ENCODE measurements around the gene ADCY5. TPM values are rescaled to one million over a fixed set of nuclear protein-coding genes. Genes with fewer than 3 reads are reported as not detected.

Gene ADCY5
- total RNA-seq, 2 experiments from 2014 or later, result not detected

DNA sequence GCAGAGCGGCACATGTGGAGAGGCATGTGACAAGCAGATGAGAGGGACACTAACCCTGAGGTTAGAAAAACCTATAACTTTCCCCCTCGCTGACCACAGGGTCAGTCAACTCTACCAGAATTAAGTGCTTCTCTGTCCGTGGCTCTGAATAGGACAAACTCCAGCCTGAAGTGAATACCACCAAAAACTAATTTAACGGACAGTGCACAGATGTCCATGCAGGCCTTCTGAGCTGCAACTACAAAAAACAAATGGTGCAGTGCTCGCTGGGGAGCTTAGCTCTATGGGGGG lies 59.3 kb downstream of the ADCY5 start:
- Mint-ChIP-seq H3K27ac (no peak overlapping the region), H3K9me3 (ENCODE audit: low read depth) (no peaks in the 10 kb centered on the region), H3K27me3 (peaks cover 36% of the 10 kb centered on the region), H3K36me3 (no peaks in the 10 kb centered on the region), H3K4me1 (no peaks in the 10 kb centered on the region), H3K4me3 (no peak overlapping the region)
- ATAC-seq (no peak), DNase-seq (no peak)
- CTCF ChIA-PET, result no interaction called here

DNA sequence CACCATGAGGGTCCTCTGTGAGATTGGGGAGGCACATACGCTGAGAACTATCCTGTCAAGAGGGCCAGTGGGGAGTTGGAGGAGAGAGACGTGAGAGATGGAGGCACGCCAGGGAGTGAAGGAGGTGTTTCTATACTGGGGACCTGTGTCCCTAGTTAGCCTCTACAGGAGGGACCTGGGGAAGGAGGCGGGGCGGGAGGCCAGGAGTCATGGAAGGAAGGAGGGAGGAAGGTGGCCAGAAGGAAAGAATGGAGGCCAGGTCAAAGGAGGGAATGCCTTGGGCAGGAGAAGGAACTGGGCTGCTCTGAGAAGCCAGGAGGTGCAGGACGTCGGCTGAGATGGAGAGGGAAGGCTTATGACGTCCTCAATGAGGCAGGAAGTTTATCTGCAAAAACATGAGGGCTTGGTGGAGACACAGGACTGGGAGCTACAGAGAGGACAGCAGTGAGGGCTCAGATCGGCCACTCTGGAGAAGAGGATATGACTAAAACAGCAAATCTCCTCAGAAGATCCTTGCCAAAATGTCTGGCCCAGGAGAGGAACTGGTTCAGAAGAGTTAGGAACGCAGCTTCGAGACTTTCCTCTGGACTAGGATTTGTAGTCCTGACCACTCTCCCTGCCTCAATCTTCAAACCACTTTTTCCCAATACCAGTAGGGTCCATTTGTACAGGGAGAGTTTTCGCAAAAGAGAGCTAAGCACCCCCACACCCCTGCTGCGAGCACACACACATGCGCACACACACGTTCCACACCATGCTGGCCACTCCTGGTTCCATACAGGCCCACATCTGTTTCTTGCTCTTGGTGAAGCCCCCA lies 59.9 kb downstream of the ADCY5 start:
- H3K4me1 Mint-ChIP-seq, result no peaks in the 10 kb centered on the region
- ATAC-seq, result no peak

DNA sequence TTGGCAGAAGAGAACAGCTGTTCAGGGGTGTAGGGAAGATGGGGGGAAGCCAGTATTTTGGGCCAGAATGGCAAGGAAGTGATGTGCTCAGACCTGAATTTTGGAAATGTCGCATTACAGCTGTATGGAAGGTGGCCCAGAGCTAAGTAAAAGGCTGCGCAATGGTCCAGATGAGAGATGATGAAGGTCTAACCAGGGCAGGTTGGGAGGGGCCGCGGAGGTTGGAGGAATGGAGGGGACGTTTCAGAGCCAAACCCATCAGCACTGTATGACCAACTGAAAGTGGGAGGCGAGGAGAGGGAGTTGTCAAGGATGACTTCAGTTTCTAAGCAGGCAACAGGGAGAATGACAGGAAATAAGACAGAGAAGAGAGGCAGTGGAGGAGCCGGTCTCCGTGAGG lies 60.8 kb downstream of the ADCY5 start:
- H3K27me3 Mint-ChIP-seq, result peaks cover 31% of the 10 kb centered on the region
- H3K9me3 Mint-ChIP-seq (ENCODE audit: low read depth), result no peaks in the 10 kb centered on the region
- DNase-seq, result no peak
- H3K4me1 Mint-ChIP-seq, result no peaks in the 10 kb centered on the region
- no peak overlapping the region for H3K4me3 Mint-ChIP-seq
- no peak overlapping the region for H3K27ac Mint-ChIP-seq
- CTCF ChIA-PET, result no interaction called here
- no peaks in the 10 kb centered on the region for H3K36me3 Mint-ChIP-seq
- no peak for ATAC-seq

More for the DNA sequence above, 59.9 kb downstream of the ADCY5 start:
- Mint-ChIP-seq H3K27me3 (peaks cover 31% of the 10 kb centered on the region), H3K27ac (no peak overlapping the region), H3K36me3 (no peaks in the 10 kb centered on the region), H3K4me3 (no peak overlapping the region), H3K9me3 (ENCODE audit: low read depth) (no peaks in the 10 kb centered on the region)
- no peak for DNase-seq
- CTCF ChIA-PET, result no interaction called here

DNA sequence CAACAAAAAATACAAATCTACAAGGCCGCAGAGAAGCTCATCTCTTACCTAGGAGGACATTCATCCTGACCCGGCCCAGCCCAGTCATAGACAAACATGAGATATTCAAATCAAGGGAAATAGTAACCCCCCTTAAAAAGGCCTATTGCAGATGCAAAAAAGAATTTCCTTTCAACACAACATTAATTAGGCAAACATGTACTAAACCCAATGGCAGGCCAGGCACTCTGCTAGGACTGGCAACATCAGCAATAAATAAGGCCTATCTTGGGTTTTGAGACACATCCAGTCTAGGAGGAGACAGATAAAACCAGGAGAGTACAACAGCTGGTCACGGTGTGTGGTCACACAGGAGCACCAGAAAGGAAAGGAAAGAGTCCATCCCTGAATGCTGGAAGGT lies 61.4 kb downstream of the ADCY5 start:
- DNase-seq, result no peak
- CTCF ChIA-PET, result no interaction called here
- H3K4me1 Mint-ChIP-seq, result no peaks in the 10 kb centered on the region
- H3K27me3 Mint-ChIP-seq, result peaks cover 31% of the 10 kb centered on the region
- H3K4me3 Mint-ChIP-seq, result no peak overlapping the region
- no peaks in the 10 kb centered on the region for H3K9me3 Mint-ChIP-seq (ENCODE audit: low read depth)
- ATAC-seq, result no peak
- no peak overlapping the region for H3K27ac Mint-ChIP-seq
- H3K36me3 Mint-ChIP-seq, result no peaks in the 10 kb centered on the region

DNA sequence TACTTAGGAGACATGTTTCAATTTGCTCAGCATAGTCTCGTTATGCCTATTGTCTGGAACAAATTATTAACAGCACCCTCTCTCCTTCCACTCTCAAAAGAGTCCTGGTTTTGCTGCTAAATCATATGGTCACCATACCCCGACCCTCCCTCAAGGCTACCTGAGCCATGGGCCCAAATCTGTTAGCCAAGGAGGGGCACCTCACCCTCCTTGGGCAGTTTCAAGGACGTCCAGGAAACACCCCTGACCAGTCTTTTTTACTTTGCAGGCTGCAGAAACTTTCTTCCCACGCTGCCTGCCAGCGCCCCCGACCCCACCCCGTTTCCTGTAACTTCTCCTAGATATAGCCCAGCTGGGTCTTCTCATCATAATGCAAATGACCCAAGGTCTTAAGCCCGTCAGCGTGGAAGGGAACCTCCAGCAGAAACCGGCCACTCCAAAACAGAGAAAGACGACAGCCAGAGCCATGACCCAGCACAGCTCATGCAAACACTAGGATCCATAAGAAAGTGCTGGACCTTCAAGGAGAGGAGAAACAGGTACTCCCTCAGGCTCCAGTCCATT lies 62.3 kb downstream of the ADCY5 start:
- CTCF ChIA-PET, result no interaction called here
- no peaks in the 10 kb centered on the region for H3K36me3 Mint-ChIP-seq
- DNase-seq (no peak), ATAC-seq (no peak)
- no peaks in the 10 kb centered on the region for H3K9me3 Mint-ChIP-seq (ENCODE audit: low read depth)
- no peak overlapping the region for H3K27ac Mint-ChIP-seq
- no peaks in the 10 kb centered on the region for H3K4me1 Mint-ChIP-seq
- peaks cover 27% of the 10 kb centered on the region for H3K27me3 Mint-ChIP-seq
- no peak overlapping the region for H3K4me3 Mint-ChIP-seq

DNA sequence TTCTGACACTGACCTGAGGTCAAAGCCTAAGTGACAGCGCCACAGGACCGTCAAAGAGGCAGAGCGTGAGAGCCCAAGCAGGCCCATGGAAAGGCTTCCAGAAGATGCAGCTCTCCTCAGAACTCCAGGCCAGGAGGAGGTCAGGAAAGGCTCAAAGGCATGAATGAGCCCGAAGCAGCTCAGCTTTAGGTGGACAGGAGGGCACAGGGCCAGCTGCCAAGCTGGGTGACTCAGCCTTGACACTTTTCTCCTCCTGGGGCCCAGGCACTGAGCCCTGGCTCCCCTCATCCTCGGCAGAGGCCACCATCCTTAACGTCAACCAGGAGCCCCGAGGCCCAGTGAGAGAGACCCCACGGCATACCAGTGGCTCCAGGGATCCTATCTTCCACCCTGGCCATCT lies 62.9 kb downstream of the ADCY5 start:
- no peak for DNase-seq
- Mint-ChIP-seq H3K4me3 (no peak overlapping the region), H3K27ac (no peak overlapping the region), H3K4me1 (no peaks in the 10 kb centered on the region), H3K27me3 (peaks cover 27% of the 10 kb centered on the region), H3K36me3 (no peaks in the 10 kb centered on the region), H3K9me3 (ENCODE audit: low read depth) (no peaks in the 10 kb centered on the region)
- CTCF ChIA-PET, result no interaction called here
- no peak for ATAC-seq

DNA sequence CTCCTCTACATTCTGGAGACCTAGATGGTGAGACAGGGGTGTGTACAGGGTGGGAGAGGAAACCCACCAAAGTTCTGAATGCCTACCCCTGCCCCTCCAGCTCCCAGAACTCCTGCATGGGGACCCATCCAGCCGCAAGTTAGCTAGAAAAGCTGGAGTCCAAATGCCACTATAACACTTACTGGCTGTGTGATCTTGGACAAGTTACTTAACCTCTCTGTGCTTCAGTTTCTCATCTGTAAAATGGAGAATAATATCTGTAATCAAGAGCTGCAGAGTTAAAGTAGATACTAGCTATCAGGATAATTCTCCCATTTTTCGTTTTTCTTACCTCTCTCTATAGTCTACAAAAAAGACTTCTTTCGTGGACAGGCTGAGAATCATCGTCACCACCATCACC lies 63.4 kb downstream of the ADCY5 start:
- no peak for ATAC-seq
- Mint-ChIP-seq H3K4me1 (no peaks in the 10 kb centered on the region), H3K4me3 (no peak overlapping the region), H3K27ac (no peak overlapping the region), H3K36me3 (no peaks in the 10 kb centered on the region), H3K27me3 (peaks cover 27% of the 10 kb centered on the region), H3K9me3 (ENCODE audit: low read depth) (no peaks in the 10 kb centered on the region)
- DNase-seq, result no peak
- CTCF ChIA-PET, result no interaction called here

DNA sequence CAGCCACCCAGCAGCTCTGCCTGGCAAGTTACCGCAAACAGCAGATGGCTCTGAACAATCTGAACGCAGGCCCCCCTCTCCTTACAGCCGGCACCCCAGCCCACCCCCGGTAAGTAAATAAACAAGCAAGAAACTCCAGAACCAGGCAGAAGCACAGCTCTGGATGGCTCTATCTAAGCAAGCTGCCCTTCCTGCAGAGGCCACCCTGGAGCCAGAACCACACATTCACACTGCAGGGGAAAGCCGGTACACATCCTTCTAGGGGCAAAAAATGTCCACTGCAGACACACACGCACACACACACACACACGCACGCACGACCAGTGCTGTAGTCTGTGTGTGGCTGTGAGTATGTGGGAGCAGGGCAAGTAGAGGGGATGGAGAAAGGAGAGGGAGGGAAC lies 63.9 kb downstream of the ADCY5 start:
- DNase-seq (no peak), ATAC-seq (no peak)
- CTCF ChIA-PET, result no interaction called here
- Mint-ChIP-seq H3K27ac (no peak overlapping the region), H3K4me3 (no peak overlapping the region), H3K27me3 (peaks cover 27% of the 10 kb centered on the region), H3K9me3 (ENCODE audit: low read depth) (no peaks in the 10 kb centered on the region), H3K36me3 (no peaks in the 10 kb centered on the region), H3K4me1 (no peaks in the 10 kb centered on the region)

DNA sequence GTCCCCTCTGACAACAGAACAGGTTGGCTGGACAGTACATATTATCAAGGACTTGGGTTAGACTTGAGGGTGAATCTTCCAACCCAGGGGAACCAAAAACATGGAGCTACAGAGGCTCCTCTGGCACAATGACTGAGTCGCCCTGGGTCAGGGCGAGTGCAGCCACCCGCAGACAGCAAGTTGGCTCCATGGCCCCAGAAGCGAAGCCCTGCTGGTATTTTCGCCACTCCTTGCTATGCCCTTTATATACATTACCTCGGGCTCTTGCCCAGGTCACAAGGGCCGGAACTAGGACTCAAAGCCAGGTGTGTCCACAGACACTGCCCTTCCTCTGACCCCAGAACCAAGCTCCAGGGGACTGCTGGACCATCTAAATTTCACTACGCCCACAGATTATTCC lies 64.6 kb downstream of the ADCY5 start:
- H3K9me3 Mint-ChIP-seq (ENCODE audit: low read depth), result no peaks in the 10 kb centered on the region
- CTCF ChIA-PET, result no interaction called here
- no peak for ATAC-seq

DNA sequence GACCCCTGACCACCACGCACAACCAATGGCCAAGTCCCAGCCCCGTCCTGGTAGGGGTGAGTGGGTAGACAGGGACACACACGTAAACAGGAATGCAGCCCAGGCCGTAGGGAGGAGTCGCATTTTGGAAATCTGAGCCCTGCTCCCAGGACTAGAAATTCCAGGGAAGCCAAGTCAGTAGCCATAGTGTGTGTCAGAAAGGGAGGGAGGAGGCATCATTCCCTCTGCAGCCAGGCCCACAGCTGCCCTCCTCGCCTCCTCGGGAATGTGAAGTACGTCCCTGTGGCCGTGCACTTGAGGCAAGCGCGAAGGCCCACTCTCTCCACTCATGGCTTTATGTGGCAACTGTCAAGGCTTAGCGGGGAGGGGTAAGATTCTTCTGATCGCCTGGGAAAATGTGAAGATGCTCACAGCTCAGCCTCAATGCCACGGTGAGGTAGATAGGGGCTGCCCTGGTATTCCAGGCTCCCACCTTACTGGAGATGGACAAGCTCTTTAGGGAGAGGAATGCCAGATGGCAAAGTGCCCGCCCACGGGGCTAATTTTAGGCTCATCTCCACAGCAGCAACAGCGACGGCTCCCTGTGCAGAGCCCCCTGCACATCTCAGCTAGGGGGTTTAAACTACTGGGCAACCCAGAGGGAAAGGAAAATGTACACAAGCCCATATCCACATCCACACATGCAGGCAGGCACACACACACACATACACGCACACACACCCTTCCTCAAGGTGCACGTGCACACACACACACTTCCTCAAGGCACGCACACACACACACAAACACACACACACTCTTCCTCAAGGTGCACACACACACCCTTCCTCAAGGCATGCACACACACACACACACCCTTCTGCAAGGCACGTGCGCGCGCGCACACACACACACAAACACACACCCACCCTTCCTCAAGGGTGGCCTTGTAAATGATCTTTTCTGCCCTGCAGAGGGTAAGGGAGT lies 65.5 kb downstream of the ADCY5 start:
- no peak overlapping the region for H3K4me3 Mint-ChIP-seq

More for the DNA sequence above, 64.6 kb downstream of the ADCY5 start:
- DNase-seq, result no peak
- Mint-ChIP-seq H3K4me3 (no peak overlapping the region), H3K36me3 (no peaks in the 10 kb centered on the region), H3K4me1 (no peaks in the 10 kb centered on the region), H3K27me3 (peaks cover 27% of the 10 kb centered on the region), H3K27ac (no peak overlapping the region)

DNA sequence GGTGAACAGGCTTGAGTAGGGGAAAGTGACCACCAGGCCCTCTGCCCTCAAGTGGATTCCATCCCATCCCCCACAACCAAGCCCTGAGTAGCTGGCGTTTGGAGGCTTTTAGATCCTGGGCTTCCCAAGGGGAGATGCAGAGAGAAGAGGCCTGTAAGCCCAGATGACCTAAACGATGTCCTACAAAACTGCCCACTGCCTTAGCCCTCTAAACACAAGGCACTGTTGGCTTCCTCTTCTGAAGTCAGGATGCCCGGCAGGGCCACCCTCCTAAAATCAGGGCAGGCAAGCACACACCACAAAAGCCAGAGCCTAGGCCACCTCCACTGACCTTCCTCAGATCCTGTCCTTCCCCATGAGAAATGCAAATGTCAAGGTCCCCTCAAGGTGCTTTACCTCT lies 68.6 kb downstream of the ADCY5 start:
- H3K4me3 Mint-ChIP-seq, result no peak overlapping the region
- no peaks in the 10 kb centered on the region for H3K4me1 Mint-ChIP-seq
- H3K36me3 Mint-ChIP-seq, result no peaks in the 10 kb centered on the region
- peaks cover 2% of the 10 kb centered on the region for H3K27me3 Mint-ChIP-seq
- no peaks in the 10 kb centered on the region for H3K9me3 Mint-ChIP-seq (ENCODE audit: low read depth)
- no peak overlapping the region for H3K27ac Mint-ChIP-seq
- CTCF ChIA-PET, result no interaction called here
- no peak for DNase-seq
- ATAC-seq, result no peak

More for the DNA sequence above, 65.5 kb downstream of the ADCY5 start:
- CTCF ChIA-PET, result no interaction called here
- DNase-seq (no peak), ATAC-seq (no peak)
- Mint-ChIP-seq H3K27ac (no peak overlapping the region), H3K4me1 (no peaks in the 10 kb centered on the region), H3K36me3 (no peaks in the 10 kb centered on the region), H3K9me3 (ENCODE audit: low read depth) (no peaks in the 10 kb centered on the region), H3K27me3 (peaks cover 27% of the 10 kb centered on the region)

DNA sequence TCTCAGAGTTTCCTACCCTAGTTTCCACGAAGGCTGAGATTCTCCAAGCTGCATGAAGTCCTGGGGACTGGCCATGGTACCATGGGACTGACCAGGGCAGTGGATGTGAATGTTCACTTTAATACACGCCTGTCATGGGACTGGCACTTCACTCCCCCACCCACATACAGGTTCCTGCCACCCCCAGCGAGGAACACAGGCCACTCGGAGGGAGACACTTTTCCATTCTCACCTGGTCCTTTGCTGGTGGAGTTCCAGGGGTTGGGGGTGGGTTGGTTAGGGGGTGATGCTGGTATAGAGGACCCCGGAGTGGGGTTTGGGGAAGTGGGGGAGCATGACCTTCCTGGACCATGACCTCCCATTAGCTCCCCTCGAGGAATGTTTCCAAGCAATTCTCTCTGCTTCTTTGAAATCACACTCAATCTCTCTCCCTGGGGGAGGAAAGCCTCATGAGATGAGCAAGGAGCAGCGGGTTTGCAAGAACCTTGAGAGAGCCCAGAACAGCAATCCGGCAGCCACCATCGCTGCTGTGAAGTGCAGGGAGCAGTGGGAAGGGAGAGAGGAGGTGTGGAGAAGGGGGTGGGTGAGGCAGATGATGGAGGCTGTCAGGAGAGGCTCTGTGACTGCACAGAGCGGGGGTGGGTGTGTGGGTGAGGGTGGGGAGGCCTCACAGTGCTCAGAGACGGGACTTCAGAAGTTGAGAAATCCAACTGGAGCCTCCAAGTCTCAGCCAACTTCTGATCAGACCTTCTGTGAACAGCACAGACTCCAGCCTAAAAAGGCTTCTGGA lies 69.7 kb downstream of the ADCY5 start:
- Mint-ChIP-seq H3K9me3 (ENCODE audit: low read depth) (no peaks in the 10 kb centered on the region), H3K27ac (no peak overlapping the region), H3K4me3 (no peak overlapping the region), H3K36me3 (no peaks in the 10 kb centered on the region), H3K4me1 (no peaks in the 10 kb centered on the region), H3K27me3 (peaks cover 2% of the 10 kb centered on the region)
- DNase-seq (no peak), ATAC-seq (no peak)
- CTCF ChIA-PET, result no interaction called here

DNA sequence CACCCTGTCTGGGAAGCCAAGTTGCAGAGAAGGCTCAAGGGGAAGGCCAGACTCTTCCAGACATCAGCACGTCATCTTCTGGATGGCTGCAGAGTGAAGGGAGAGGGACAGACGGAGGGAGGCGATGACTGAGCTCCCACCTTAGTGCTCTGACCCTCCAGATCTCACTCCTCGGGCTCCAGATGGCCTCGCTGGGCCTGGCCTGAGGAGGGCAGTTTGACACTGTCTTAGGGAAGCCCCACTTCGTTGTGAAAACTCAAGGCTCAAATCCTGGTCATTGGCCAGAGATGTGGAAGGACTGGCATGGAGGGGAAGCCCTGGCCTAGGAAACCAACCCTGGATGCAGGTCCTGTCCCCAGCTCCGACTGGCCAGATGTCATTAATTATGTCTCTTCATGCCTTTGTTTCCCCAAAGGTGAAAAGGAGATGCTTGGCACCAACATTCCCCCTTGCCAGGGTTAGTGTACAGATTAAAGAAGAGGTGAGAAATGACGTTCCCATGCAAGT lies 70.4 kb downstream of the ADCY5 start:
- H3K4me1 Mint-ChIP-seq, result no peaks in the 10 kb centered on the region
- DNase-seq (no peak), ATAC-seq (no peak)
- CTCF ChIA-PET, result no interaction called here
- no peak overlapping the region for H3K27ac Mint-ChIP-seq
- H3K4me3 Mint-ChIP-seq, result no peak overlapping the region
- peaks cover 2% of the 10 kb centered on the region for H3K27me3 Mint-ChIP-seq
- H3K36me3 Mint-ChIP-seq, result no peaks in the 10 kb centered on the region
- H3K9me3 Mint-ChIP-seq (ENCODE audit: low read depth), result no peaks in the 10 kb centered on the region

Measured in activated CD8-positive, alpha-beta memory T cell treated with anti-CD3 and anti-CD28 coated beads, Interleukin-2, amount 10 ng/mL, durations not matched to agents 7 days and 5 days (primary cell).